PC-9 (cell line): ENCODE results near the gene FCSK. TPM values are rescaled to one million over a fixed set of nuclear protein-coding genes. Genes with fewer than 3 reads are reported as not detected.

Experiments
- BruUV-seq: library from RNA; stranded (reverse); fragments of 400-500 nt; replicated peaks from 2 replicates; lab custom pipeline; 2021; lab: Mats Ljungman, UMichigan
- CTCF ChIA-PET: fragments of 300-600 bp; sonication (Branson Sonifier 250); formaldehyde crosslinking; loops from one replicate; lab custom pipeline; 2022; ENCODE audit warnings: antibody characterized with exemption; lab: Charles Lee
- POLR2A ChIA-PET: fragments of 300-600 bp; sonication (Branson Sonifier 250); formaldehyde crosslinking; loops from one replicate; lab custom pipeline; 2022; ENCODE audit warnings: antibody characterized with exemption; ENCODE audit not compliant: unreplicated experiment; lab: Charles Lee
- DNase-seq, 2 experiments: peaks; one replicate each; pipeline versions ENCODE4 v3.0.0 to v3.0.0-alpha.2; 2015 to 2022; ENCODE audit warnings: mixed read lengths in 1 of 2
- H2AFZ ChIP-seq: fragments of 200-600 bp; sonication (generic); 2 replicates; pipeline ENCODE4 v1.8.1; 2017; ENCODE audit warnings: antibody characterized with exemption
- H3F3A ChIP-seq: fragments of 200-600 bp; sonication (generic); 2 replicates; pipeline ENCODE4 v1.8.1; 2017; ENCODE audit warnings: antibody characterized with exemption, mild to moderate bottlenecking, low read depth; ENCODE audit not compliant: insufficient read depth
- H3K27ac ChIP-seq: fragments of 200-600 bp; sonication (generic); 2 replicates; pipeline ENCODE4 v1.6.1; 2016; ENCODE audit warnings: mixed run types
- H3K27me3 ChIP-seq: fragments of 200-600 bp; sonication (generic); 2 replicates; pipeline ENCODE4 v1.6.1; 2016; ENCODE audit warnings: low read depth, mixed run types; ENCODE audit not compliant: insufficient read depth
- H3K36me3 ChIP-seq: fragments of 200-600 bp; sonication (generic); 2 replicates; pipeline ENCODE4 v1.6.1; 2016; ENCODE audit warnings: low read depth, mixed run types
- H3K4me1 ChIP-seq: fragments of 200-600 bp; sonication (generic); replicated peaks from 2 replicates; pipeline ENCODE4 v1.6.1; 2016; ENCODE audit warnings: mixed run types; ENCODE audit not compliant: insufficient read depth
- H3K4me2 ChIP-seq: fragments of 200-600 bp; sonication (generic); 2 replicates; pipeline ENCODE4 v1.6.1; 2017; ENCODE audit warnings: mixed run types
- H3K4me3 ChIP-seq: fragments of 200-600 bp; sonication (generic); 2 replicates; pipeline ENCODE4 v1.6.1; 2016; ENCODE audit warnings: mixed run types
- H3K79me2 ChIP-seq: fragments of 200-600 bp; sonication (generic); 2 replicates; pipeline ENCODE4 v1.6.1; 2017; ENCODE audit warnings: low read depth, mixed run types
- H3K9me2 ChIP-seq: fragments of 200-600 bp; sonication (generic); 2 replicates; pipeline ENCODE4 v1.8.1; 2017; ENCODE audit warnings: mild to moderate bottlenecking; ENCODE audit not compliant: insufficient read depth
- H3K9me3 ChIP-seq: fragments of 200-600 bp; sonication (generic); 2 replicates; pipeline ENCODE4 v1.8.1; 2016; ENCODE audit warnings: low read depth; ENCODE audit not compliant: insufficient read depth
- H4K20me1 ChIP-seq: fragments of 200-600 bp; sonication (generic); 2 replicates; pipeline ENCODE4 v1.8.1; 2017; ENCODE audit not compliant: insufficient read depth
- EZH2 ChIP-seq: fragments of 200-600 bp; sonication (generic); IDR thresholded peaks from 2 replicates; pipeline ENCODE4 v1.8.0; 2017; ENCODE audit warnings: antibody characterized with exemption, low read depth
- intact Hi-C: fragments of 100-400 bp; cut with micrococcal nuclease; formaldehyde crosslinking; loops from one replicate; pipeline ENCODE4 v1.10.0; 2022; ENCODE audit not compliant: unreplicated experiment
- total RNA-seq: library from RNA; stranded (reverse); gene quantifications from 2 replicates; pipeline ENCODE4 v1.2.3, GENCODE V29; 2021
- TF ChIP-seq, protein P1 (sequence below): fragments of 200-600 bp; sonication (generic); conservative IDR thresholded peaks from 2 replicates; pipeline ENCODE4 v1.6.1; 2017; ENCODE audit warnings: mixed run types, antibody characterized with exemption, mild to moderate bottlenecking, moderate library complexity

FCSK gene
- total RNA-seq, 1 experiment from 2014 or later: 17.0 TPM

DNA sequence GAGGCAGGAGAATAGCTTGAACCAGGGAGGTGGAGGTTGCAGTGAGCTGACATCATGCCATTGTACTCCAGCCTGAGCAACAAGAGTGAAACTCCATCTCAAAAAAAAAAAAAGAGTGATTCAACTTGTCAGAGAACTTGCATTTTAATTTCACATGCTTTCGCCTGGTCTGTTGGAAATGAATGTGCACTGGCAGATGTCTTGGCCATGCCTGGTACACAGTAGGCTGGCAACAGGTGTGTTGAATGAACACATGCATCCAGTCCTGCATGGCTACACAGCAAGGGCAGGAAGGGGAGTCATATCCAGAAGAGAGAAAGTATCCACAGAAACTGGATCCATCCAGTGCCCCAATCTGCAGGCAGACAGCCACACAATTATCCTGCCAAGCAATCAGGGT is 57.4 kb downstream of the FCSK start:
- H3F3A ChIP-seq: peaks cover 10% of the 10 kb centered on the region; the same call in 1 of the 2 replicates
- ChIA-PET POLR2A (no interaction called here), CTCF (no interaction called here)
- H3K9me3 ChIP-seq: no peaks in the 10 kb centered on the region
- no peaks in the 10 kb centered on the region for H3K79me2 ChIP-seq
- no TSS peak for BruUV-seq
- TF ChIP-seq EZH2: no peak
- TF ChIP-seq, protein P1, sequence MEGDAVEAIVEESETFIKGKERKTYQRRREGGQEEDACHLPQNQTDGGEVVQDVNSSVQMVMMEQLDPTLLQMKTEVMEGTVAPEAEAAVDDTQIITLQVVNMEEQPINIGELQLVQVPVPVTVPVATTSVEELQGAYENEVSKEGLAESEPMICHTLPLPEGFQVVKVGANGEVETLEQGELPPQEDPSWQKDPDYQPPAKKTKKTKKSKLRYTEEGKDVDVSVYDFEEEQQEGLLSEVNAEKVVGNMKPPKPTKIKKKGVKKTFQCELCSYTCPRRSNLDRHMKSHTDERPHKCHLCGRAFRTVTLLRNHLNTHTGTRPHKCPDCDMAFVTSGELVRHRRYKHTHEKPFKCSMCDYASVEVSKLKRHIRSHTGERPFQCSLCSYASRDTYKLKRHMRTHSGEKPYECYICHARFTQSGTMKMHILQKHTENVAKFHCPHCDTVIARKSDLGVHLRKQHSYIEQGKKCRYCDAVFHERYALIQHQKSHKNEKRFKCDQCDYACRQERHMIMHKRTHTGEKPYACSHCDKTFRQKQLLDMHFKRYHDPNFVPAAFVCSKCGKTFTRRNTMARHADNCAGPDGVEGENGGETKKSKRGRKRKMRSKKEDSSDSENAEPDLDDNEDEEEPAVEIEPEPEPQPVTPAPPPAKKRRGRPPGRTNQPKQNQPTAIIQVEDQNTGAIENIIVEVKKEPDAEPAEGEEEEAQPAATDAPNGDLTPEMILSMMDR: no peak
- H2AFZ ChIP-seq: no peak overlapping the region
- no peaks in the 10 kb centered on the region for H3K4me1 ChIP-seq
- no peak overlapping the region for H3K4me3 ChIP-seq
- no peaks in the 10 kb centered on the region for H3K27me3 ChIP-seq
- 0 out of 2 replicates have a peak, but pooled peaks cover 21% of the 10 kb centered on the region for H3K36me3 ChIP-seq
- no peak overlapping the region for H3K27ac ChIP-seq
- no peaks in the 10 kb centered on the region for H3K9me2 ChIP-seq
- H3K4me2 ChIP-seq: no peak overlapping the region
- H4K20me1 ChIP-seq: no peaks in the 10 kb centered on the region
- no peak for DNase-seq
- intact Hi-C loops: no loop called here

DNA sequence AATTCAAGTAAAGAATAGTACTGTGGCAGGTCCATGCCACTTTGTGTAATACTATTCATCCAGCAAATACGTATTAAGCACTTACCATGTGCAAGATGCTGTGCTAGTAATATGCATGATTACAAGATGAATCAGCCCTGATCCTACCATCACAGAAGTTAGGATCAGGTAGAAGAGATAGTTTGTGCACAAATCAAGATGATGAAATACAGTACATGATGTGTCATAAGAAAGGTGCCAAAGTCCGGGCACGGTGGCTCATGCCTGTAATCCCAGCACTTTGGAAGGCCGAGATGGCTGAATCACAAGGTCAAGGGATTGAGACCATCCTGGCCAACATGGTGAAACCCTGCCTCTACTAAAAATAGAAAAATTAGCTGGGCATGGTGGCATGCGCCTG is 58.1 kb downstream of the FCSK start:
- H3K79me2 ChIP-seq: no peaks in the 10 kb centered on the region
- no peaks in the 10 kb centered on the region for H3K9me2 ChIP-seq
- CTCF ChIA-PET: no interaction called here
- POLR2A ChIA-PET: no interaction called here
- peaks cover 10% of the 10 kb centered on the region; the same call in 1 of the 2 replicates for H3F3A ChIP-seq
- no TSS peak for BruUV-seq
- 0 out of 2 replicates have a peak, but pooled peaks cover 21% of the 10 kb centered on the region for H3K36me3 ChIP-seq
- H4K20me1 ChIP-seq: no peaks in the 10 kb centered on the region
- no peak overlapping the region for H3K4me2 ChIP-seq
- no peaks in the 10 kb centered on the region for H3K4me1 ChIP-seq
- no peak overlapping the region for H2AFZ ChIP-seq
- H3K4me3 ChIP-seq: no peak overlapping the region
- H3K27me3 ChIP-seq: no peaks in the 10 kb centered on the region
- intact Hi-C loops: no loop called here
- H3K9me3 ChIP-seq: no peaks in the 10 kb centered on the region
- H3K27ac ChIP-seq: no peak overlapping the region
- DNase-seq: no peak
- TF ChIP-seq, protein P1: no peak
- no peak for TF ChIP-seq EZH2

DNA sequence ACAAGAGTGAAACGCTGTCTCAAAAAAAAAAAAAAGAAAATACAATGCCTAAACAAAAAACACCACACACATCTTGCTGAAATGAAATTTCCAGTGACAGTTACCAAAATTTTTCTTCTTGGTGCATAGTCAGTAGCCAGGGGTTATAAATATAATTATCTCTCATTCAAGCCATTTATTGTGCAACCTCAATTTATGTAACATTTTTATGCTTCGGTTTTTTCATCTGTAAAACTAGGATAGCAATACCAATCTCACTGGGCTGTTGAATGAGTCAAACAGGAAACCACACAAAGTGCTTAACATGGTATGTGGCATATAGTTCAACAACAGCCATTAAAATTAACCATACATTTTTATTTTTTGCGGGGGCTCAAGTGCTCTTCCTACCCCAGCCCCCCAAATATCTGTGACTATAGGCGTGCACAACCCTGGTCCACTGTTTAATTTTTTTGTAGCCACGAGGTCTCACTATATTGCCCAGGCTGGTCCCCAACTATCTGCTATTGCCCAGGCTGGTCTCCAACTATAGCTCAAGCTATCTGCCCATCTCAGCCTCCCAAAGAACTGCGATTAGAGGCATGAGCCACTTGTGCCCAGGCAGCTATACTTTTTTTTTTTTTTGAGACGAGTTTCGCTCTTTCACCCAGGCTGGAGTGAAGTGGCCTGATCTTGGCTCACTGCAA is 66.4 kb downstream of the FCSK start:
- H3K9me2 ChIP-seq: no peaks in the 10 kb centered on the region
- peaks cover 43% of the 10 kb centered on the region for H3K79me2 ChIP-seq
- DNase-seq: peak in 1 of 2 experiments; percentile 39
- H3K27me3 ChIP-seq: no peaks in the 10 kb centered on the region
- ChIA-PET CTCF (no interaction called here), POLR2A (no interaction called here)
- H2AFZ ChIP-seq: no peak overlapping the region
- H3K4me3 ChIP-seq: no peak overlapping the region
- H3K4me2 ChIP-seq: no peak overlapping the region
- no peak overlapping the region for H3K27ac ChIP-seq
- BruUV-seq: no TSS peak
- no peak for TF ChIP-seq EZH2
- TF ChIP-seq, protein P1: no peak
- peaks cover 9% of the 10 kb centered on the region for H4K20me1 ChIP-seq
- peaks cover 14% of the 10 kb centered on the region for H3F3A ChIP-seq
- H3K9me3 ChIP-seq: no peaks in the 10 kb centered on the region
- intact Hi-C loops: no loop called here
- H3K4me1 ChIP-seq: peaks cover 17% of the 10 kb centered on the region
- peaks cover 17% of the 10 kb centered on the region; the same call in 1 of the 2 replicates for H3K36me3 ChIP-seq
